ENCODE data around the gene TMEM175. TPM values are rescaled to one million over a fixed set of nuclear protein-coding genes. Genes with fewer than 3 reads are reported as not detected.

Gene TMEM175
- total RNA-seq, 2 donors from 2014 or later = 40.2 to 65.3 TPM

DNA sequence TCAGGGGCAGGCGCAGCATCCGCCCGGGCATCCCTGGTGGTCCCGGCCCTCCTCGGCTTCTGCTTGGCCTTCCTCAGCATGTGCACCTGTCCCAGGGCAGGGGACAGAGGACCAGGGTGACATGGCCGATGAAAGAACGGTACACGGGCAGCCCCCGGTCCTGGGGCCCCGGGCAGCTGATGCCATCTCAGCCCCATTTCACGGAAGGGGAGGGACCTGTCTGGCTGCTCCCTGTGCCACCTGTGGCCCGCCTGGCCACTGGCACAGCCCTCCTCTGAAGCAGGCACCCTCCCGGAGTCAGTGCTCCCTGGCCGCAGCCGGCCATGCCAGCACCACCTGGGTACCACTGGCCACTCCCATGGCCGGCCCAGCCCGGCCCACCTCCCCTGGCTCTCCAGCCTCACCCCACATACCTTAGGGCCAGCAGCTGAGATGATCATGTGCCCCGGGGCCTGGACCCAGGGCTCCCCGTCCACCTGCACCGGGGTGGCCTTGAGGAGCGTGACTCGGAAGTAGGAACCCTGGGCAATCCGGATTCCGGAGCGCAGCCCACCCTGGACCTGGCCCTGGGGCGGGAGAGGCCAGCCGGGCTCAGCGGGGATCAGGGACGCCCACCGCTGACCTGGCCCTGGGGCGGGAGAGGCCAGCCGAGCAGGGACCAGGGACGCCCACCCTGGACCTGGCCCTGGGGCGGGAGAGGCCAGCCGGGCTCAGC, 28.5 kb downstream of the TMEM175 start:
- no peaks in the 10 kb centered on the region for H3K27me3 ChIP-seq
- 60 to 89% methylated on average over 1 to 27 of the region's 35 CpGs for WGBS, 2 donors
- TF ChIP-seq POLR2A (IDR thresholded peaks at IDR 0.05) = no peak
- TF ChIP-seq, protein P1, sequence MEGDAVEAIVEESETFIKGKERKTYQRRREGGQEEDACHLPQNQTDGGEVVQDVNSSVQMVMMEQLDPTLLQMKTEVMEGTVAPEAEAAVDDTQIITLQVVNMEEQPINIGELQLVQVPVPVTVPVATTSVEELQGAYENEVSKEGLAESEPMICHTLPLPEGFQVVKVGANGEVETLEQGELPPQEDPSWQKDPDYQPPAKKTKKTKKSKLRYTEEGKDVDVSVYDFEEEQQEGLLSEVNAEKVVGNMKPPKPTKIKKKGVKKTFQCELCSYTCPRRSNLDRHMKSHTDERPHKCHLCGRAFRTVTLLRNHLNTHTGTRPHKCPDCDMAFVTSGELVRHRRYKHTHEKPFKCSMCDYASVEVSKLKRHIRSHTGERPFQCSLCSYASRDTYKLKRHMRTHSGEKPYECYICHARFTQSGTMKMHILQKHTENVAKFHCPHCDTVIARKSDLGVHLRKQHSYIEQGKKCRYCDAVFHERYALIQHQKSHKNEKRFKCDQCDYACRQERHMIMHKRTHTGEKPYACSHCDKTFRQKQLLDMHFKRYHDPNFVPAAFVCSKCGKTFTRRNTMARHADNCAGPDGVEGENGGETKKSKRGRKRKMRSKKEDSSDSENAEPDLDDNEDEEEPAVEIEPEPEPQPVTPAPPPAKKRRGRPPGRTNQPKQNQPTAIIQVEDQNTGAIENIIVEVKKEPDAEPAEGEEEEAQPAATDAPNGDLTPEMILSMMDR (IDR thresholded peaks at IDR 0.05) = no peak
- no peak overlapping the region for H3K4me3 ChIP-seq
- DNase-seq (no peak), ATAC-seq (no peak)
- H3K9me3 ChIP-seq = no peaks in the 10 kb centered on the region
- intact Hi-C loops (cut with DNase I) = no loop called here
- no peaks in the 10 kb centered on the region for H3K36me3 ChIP-seq (replicated peaks in 1 of 2; ENCODE audit: insufficient read depth in 1 of 2, low read depth in 2 of 2)
- H3K4me1 ChIP-seq = no peaks in the 10 kb centered on the region
- no peak overlapping the region for H3K27ac ChIP-seq

DNA sequence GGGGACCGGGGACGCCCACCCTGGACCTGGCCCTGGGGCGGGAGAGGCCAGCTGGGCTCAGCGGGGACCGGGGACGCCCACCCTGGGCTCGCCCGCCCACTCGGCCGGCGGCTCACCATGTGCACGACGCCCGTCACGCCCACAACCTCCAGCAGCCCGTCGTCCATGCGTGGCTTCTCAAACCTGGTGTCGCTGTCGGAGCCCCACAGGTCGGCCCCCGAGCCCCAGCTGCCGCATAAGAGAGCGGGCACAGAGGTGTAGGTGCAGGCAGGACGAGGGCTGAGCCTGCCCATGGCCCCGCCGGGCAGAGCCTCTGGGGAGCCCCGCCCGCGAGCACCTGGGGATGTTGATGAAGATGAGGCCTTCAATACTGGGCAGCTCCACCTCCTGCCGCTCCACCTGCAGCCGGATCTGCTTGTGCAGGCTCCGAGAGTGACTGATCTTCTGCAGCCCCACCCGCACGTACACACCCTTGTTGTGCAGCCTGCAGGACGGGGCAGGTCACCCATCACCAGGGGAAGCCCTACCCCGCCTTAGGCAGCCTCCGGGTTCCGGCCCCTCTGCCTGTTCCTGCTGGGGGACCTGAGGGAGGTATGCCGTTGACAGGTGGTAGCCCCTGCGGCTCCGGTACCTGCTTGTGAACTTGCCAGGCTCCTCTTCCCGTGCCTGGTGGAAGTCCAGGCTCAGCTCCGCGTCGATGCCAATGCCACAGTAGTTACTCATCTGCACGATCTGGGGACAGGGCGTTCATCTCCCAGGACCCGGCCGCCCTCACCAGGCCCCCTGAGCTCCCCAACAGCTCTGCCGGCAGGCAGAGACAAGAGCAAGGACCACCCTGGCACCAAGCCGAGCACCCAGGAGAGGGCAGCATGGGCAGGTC, 29.3 kb downstream of the TMEM175 start:
- Histone ChIP-seq H3K4me3 (no peak overlapping the region), H3K27ac (no peak overlapping the region), H3K9me3 (no peaks in the 10 kb centered on the region), H3K4me1 (no peaks in the 10 kb centered on the region), H3K36me3 (replicated peaks in 1 of 2; ENCODE audit: insufficient read depth in 1 of 2, low read depth in 2 of 2) (no peaks in the 10 kb centered on the region), H3K27me3 (no peaks in the 10 kb centered on the region)
- intact Hi-C loops (cut with DNase I) = no loop called here
- DNase-seq (no peak), ATAC-seq (no peak)
- WGBS, 2 donors = 90 to 94% methylated on average over 2 to 49 of the region's 52 CpGs
- TF ChIP-seq, protein P1 (IDR thresholded peaks at IDR 0.05) = no peak
- no peak for TF ChIP-seq POLR2A (IDR thresholded peaks at IDR 0.05)

DNA sequence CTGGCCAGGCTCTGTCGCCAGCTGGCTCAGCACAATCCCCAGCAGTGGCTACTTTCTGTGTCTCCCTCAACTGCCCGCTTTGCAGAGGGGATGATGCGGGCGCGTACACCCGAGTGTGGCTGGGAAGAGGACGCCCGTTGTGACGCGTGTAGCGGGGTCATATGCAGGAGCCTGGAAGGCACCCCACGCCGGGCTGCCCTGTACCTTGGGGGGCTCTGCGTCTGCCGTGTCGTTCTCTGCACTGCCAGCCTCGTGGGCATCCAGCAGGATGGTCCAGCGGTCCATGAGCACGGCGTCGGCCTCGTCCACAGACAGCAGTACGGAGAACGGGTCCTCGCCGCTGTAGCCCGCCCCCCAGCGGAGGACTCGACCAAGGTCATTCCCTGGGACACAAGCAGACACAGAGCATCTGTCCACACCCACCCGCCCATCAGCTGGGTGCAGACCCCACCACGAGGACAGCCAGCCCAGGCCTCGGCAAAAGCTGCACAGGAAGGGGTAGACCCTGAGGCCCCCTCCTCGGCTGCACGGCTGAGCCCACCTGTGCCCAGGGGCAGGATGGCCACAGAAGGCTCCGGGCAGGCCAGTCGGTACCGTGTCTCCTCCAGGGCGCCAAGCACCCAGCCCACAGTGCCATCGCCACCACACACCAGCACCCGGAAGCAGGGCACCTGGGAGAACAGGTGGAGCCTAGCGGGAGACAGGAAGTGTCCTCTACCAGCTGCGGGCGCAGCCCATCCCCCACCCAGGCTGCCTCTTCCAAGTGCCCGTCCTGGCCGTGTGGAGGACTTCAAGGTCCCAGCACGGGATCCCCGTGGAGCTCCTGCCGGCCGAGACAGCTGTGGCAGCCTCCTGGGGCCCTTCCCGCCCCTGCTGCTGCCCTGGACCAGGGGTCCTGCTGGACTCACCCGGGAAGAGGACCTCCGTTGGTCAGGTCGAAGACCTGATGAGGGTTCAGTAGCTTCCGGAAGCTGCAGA, 30.3 kb downstream of the TMEM175 start:
- ATAC-seq (no peak), DNase-seq (no peak)
- Histone ChIP-seq H3K4me3 (no peak overlapping the region), H3K36me3 (replicated peaks in 1 of 2; ENCODE audit: insufficient read depth in 1 of 2, low read depth in 2 of 2) (no peaks in the 10 kb centered on the region), H3K4me1 (no peaks in the 10 kb centered on the region), H3K9me3 (no peaks in the 10 kb centered on the region), H3K27ac (no peak overlapping the region), H3K27me3 (no peaks in the 10 kb centered on the region)
- no peak for TF ChIP-seq POLR2A (IDR thresholded peaks at IDR 0.05)
- TF ChIP-seq, protein P1 (IDR thresholded peaks at IDR 0.05) = no peak
- intact Hi-C loops (cut with DNase I) = no loop called here
- WGBS, 2 donors = 88% methylated on average over 7 to 46 of the region's 54 CpGs

DNA sequence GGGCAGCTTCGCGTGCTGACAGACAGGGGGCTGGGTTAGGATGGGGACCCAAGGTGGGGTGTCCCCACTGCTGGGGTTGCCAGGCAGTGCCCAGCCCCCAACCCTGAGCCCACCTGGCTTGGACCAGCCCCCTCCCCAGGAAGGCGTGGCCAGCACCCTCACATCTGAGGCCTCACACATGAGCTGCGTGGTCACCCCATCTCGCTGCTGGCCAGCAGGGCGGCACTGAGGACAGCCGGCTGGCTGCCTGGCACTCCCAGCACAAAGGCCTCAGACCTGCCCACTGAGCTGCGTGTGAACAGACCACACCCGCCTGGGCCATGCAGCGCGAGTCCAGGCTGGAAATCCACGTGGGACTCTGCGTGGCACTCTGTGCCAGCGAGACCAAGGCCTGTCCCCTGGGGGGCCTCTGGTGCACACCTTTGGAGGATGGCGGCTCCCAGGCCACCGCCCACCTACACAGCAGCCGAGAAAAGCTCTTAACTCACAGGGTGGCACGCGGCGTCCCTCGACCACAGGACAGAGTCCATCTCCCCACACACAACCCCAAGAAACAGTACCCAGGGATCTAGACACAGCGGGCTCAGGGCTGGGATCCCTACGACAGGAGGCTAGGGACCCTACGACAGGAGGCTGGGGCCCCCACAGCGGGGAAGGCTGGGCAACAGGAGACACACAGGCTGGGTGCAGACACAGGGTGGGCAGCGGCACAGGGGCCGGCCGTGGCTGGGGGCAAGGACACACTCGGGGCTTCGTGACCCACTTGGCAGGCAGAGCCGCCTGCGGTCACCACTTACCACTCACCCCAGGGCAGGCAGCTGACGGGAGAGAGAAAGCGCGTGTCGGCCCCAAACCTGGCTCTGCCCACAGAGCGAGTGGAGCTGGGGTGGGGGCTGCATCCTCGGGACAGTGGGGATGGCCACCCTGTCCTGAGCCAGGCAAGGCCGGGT, 31.3 kb downstream of the TMEM175 start:
- Histone ChIP-seq H3K27ac (no peak overlapping the region), H3K4me1 (peaks cover 3% of the 10 kb centered on the region), H3K9me3 (no peaks in the 10 kb centered on the region), H3K27me3 (no peaks in the 10 kb centered on the region), H3K4me3 (no peak overlapping the region), H3K36me3 (replicated peaks in 1 of 2; ENCODE audit: insufficient read depth in 1 of 2, low read depth in 2 of 2) (no peaks in the 10 kb centered on the region)
- DNase-seq = no peak
- intact Hi-C loops (cut with DNase I) = no loop called here
- ATAC-seq = no peak
- TF ChIP-seq, protein P1 (IDR thresholded peaks at IDR 0.05) = no peak
- no peak for TF ChIP-seq POLR2A (IDR thresholded peaks at IDR 0.05)
- 89 to 93% methylated on average over 23 to 35 of the region's 39 CpGs for WGBS, 2 donors

Data from body of pancreas (tissue), 4 donors.